HG02973 (cell line): Measurements from ENCODE around the gene RESP18.
"Not testable (repeated sequence)": the region's sequence is repeated elsewhere in the genome, so short reads cannot be mapped to it uniquely, and the experiment has no call there.

Experiments
- ATAC-seq: cut with Tn5 transposase; IDR thresholded peaks from one replicate; pipeline ENCODE4 v1.9.1; 2021; ENCODE audit warnings: moderate library complexity; ENCODE audit not compliant: unreplicated experiment

Gene RESP18

GRCh38 chr2:219292616-219293015, 39.9 kb downstream of the RESP18 start:
- no peak for ATAC-seq

GRCh38 chr2:219291910-219292490, 40.5 kb downstream of the RESP18 start:
- no peak for ATAC-seq

GRCh38 chr2:219291394-219291793, 41.1 kb downstream of the RESP18 start:
- no peak for ATAC-seq

- no peak for ATAC-seq
Observed at GRCh38 chr2:219290381-219291171, 42.0 kb downstream of the RESP18 start.

GRCh38 chr2:219289537-219290361, 42.8 kb downstream of the RESP18 start:
- no peak for ATAC-seq

GRCh38 chr2:219289195-219289536, 43.4 kb downstream of the RESP18 start:
- no peak for ATAC-seq

GRCh38 chr2:219287580-219288265, 44.8 kb downstream of the RESP18 start:
- no peak for ATAC-seq

- ATAC-seq = not testable (repeated sequence)
Observed at GRCh38 chr2:219287116-219287440, 45.5 kb downstream of the RESP18 start.

GRCh38 chr2:219286436-219287115, 46.0 kb downstream of the RESP18 start:
- ATAC-seq = no peak

GRCh38 chr2:219285894-219286425, 46.6 kb downstream of the RESP18 start:
- ATAC-seq = no peak

- ATAC-seq = no peak
Observed at GRCh38 chr2:219285373-219285735, 47.2 kb downstream of the RESP18 start.

GRCh38 chr2:219284501-219285372, 47.8 kb downstream of the RESP18 start:
- ATAC-seq = no peak

GRCh38 chr2:219282943-219283581, 49.5 kb downstream of the RESP18 start:
- ATAC-seq = no peak

- no peak for ATAC-seq
Observed at GRCh38 chr2:219282375-219282774, 50.2 kb downstream of the RESP18 start.

GRCh38 chr2:219281588-219281987, 51.0 kb downstream of the RESP18 start:
- no peak for ATAC-seq

GRCh38 chr2:219280651-219281050, 51.9 kb downstream of the RESP18 start:
- no peak for ATAC-seq

- ATAC-seq = no peak
Observed at GRCh38 chr2:219279916-219280516, 52.5 kb downstream of the RESP18 start.

GRCh38 chr2:219279151-219279915, 53.2 kb downstream of the RESP18 start, which contains the start of gene DNAJB2:
Gene DNAJB2, plus strand, starts transcription at chr2:219279366. Its CDS starts 468 bp downstream, at chr2:219279834.
- peak; percentile 82 for ATAC-seq
